Mesendoderm (in vitro differentiated cells): Measurements from ENCODE around the gene DCUN1D4. TPM values are rescaled to one million over a fixed set of nuclear protein-coding genes. Genes with fewer than 3 reads are reported as not detected.

ENCODE experiments used
- DNase-seq: peaks from one replicate; pipeline ENCODE4 v3.0.0; 2013
- H2AK5ac ChIP-seq: 2 replicates; pipeline ENCODE4 v1.6.1; 2013; ENCODE audit warnings: low read length, inconsistent platforms
- H2BK120ac ChIP-seq: 2 replicates; pipeline ENCODE4 v1.6.1; 2013; ENCODE audit warnings: low read depth, mild to moderate bottlenecking, low read length, moderate library complexity, mixed read lengths
- H2BK15ac ChIP-seq: replicated peaks from 2 replicates; pipeline ENCODE4 v1.6.1; 2013; ENCODE audit warnings: low read depth, mild to moderate bottlenecking, moderate library complexity
- H2BK5ac ChIP-seq: 2 replicates; pipeline ENCODE4 v1.6.1; 2013; ENCODE audit warnings: low read length, inconsistent platforms
- H3K18ac ChIP-seq: 2 replicates; pipeline ENCODE4 v1.6.1; 2013; ENCODE audit warnings: mild to moderate bottlenecking, low read length, mixed read lengths
- H3K23ac ChIP-seq: one replicate; pipeline ENCODE4 v1.6.1; 2013; ENCODE audit warnings: low read length
- H3K27ac ChIP-seq: 2 replicates; pipeline ENCODE4 v1.5.1; 2013; ENCODE audit warnings: low read depth, mild to moderate bottlenecking, inconsistent platforms, low read length, moderate library complexity
- H3K27me3 ChIP-seq: 2 replicates; pipeline ENCODE4 v1.6.1; 2013; ENCODE audit warnings: low read length, control low read depth, mild to moderate bottlenecking, inconsistent platforms; ENCODE audit not compliant: insufficient read depth, poor library complexity
- H3K36me3 ChIP-seq: 2 replicates; pipeline ENCODE4 v1.6.1; 2013; ENCODE audit warnings: low read length, inconsistent platforms; ENCODE audit not compliant: control insufficient read depth, insufficient read depth
- H3K4ac ChIP-seq: one replicate; pipeline ENCODE4 v1.6.1; 2013; ENCODE audit warnings: low read depth, mild to moderate bottlenecking, low read length, moderate library complexity
- H3K4me1 ChIP-seq: 2 replicates; pipeline ENCODE4 v1.6.1; 2013; ENCODE audit warnings: low read depth, low read length, inconsistent platforms; ENCODE audit not compliant: control insufficient read depth
- H3K4me2 ChIP-seq: 2 replicates; pipeline ENCODE4 v1.6.1; 2013; ENCODE audit warnings: low read length
- H3K4me3 ChIP-seq: 2 replicates; pipeline ENCODE4 v1.5.1; 2013; ENCODE audit warnings: mild to moderate bottlenecking, low read length
- H3K56ac ChIP-seq: one replicate; pipeline ENCODE4 v1.6.1; 2013; ENCODE audit warnings: low read length
- H3K79me1 ChIP-seq: 2 replicates; pipeline ENCODE4 v1.6.1; 2013; ENCODE audit warnings: low read length, inconsistent platforms
- H3K79me2 ChIP-seq: 2 replicates; pipeline ENCODE4 v1.6.1; 2013; ENCODE audit warnings: mild to moderate bottlenecking, low read length; ENCODE audit not compliant: control insufficient read depth, insufficient read depth
- H3K9ac ChIP-seq: 2 replicates; pipeline ENCODE4 v1.6.1; 2013; ENCODE audit warnings: low read length, inconsistent platforms
- H4K5ac ChIP-seq: one replicate; pipeline ENCODE4 v1.6.1; 2013; ENCODE audit warnings: low read length
- H4K8ac ChIP-seq: one replicate; pipeline ENCODE4 v1.6.1; 2013; ENCODE audit warnings: low read depth, mild to moderate bottlenecking, control low read depth, low read length, moderate library complexity
- WGBS: extraction: QIAGEN DNeasy Blood & Tissue Kit; methylation state at CpG from one replicate; pipeline ENCODE4 v1.1.7; 2013; ENCODE audit warnings: low lambda C conversion rate, missing lambda C conversion rate; ENCODE audit not compliant: insufficient coverage; ENCODE audit errors: extremely low coverage; 5-methylcytosine and 5-hydroxymethylcytosine counted together
- polyA plus RNA-seq, 2 experiments: library from polyadenylated mRNA; stranded (reverse); fragments of 200-250 nt; gene quantifications; one replicate each; pipeline ENCODE4 v1.2.3, GENCODE V29; 2013

The DCUN1D4 gene
- polyA plus RNA-seq (2013, experiment 1 of 2), result 16.8 TPM
- polyA plus RNA-seq (2013, experiment 2 of 2), result 16.5 TPM

- Histone ChIP-seq H3K79me1 (peaks cover 8% of the 10 kb centered on the region), H3K4me3 (peak within 1 kb of the TSS; percentile 79), H2AK5ac (no peak within 1 kb of the TSS), H3K4me1 (no peaks in the 10 kb centered on the region), H3K79me2 (peaks cover 29% of the 10 kb centered on the region), H4K5ac (no peak within 1 kb of the TSS), H3K4me2 (peak within 1 kb of the TSS; percentile 95), H2BK5ac (no peak within 1 kb of the TSS), H3K27me3 (no peaks in the 10 kb centered on the region), H3K27ac (peak within 1 kb of the TSS; percentile 96), H3K36me3 (no peaks in the 10 kb centered on the region), H3K18ac (peak within 1 kb of the TSS; percentile 96), H4K8ac (no peak within 1 kb of the TSS), H3K4ac (peak within 1 kb of the TSS; percentile 56), H3K9ac (peak within 1 kb of the TSS; percentile 84), H3K23ac (peak within 1 kb of the TSS; percentile 66), H2BK15ac (no peak within 1 kb of the TSS), H3K56ac (peak within 1 kb of the TSS; percentile 93), H2BK120ac (no peak within 1 kb of the TSS)
- peak; percentile 100 for DNase-seq
- WGBS, result no CpG with 5 or more reads among the region's 68 CpGs
These were observed at the start of gene DCUN1D4 for GRCh38 chr4:51842554-51843308. TSS of gene DCUN1D4 (plus strand) at chr4:51843153. CDS start at chr4:51843243, 90 bp downstream.

GRCh38 chr4:51820443-51821234 is 22.3 kb upstream of the DCUN1D4 start:
- Histone ChIP-seq H3K4me1 (no peaks in the 10 kb centered on the region), H3K79me1 (no peaks in the 10 kb centered on the region), H2BK120ac (no peak overlapping the region), H2BK15ac (no peak overlapping the region), H3K9ac (no peak overlapping the region), H3K79me2 (no peaks in the 10 kb centered on the region), H3K4ac (no peak overlapping the region), H3K4me3 (no peak overlapping the region), H4K5ac (no peak overlapping the region), H3K36me3 (no peaks in the 10 kb centered on the region), H2AK5ac (no peak overlapping the region), H2BK5ac (no peak overlapping the region), H3K27me3 (no peaks in the 10 kb centered on the region), H3K27ac (no peak overlapping the region), H3K18ac (no peak overlapping the region), H3K23ac (no peak overlapping the region), H3K56ac (no peak overlapping the region), H3K4me2 (no peak overlapping the region), H4K8ac (no peak overlapping the region)
- WGBS, result no CpG with 5 or more reads among the region's 8 CpGs
- no peak for DNase-seq

GRCh38 chr4:51825341-51825740 is 17.6 kb upstream of the DCUN1D4 start:
- Histone ChIP-seq H3K4me1 (no peaks in the 10 kb centered on the region), H3K79me1 (no peaks in the 10 kb centered on the region), H2BK120ac (no peak overlapping the region), H3K79me2 (no peaks in the 10 kb centered on the region), H2BK5ac (no peak overlapping the region), H4K8ac (no peak overlapping the region), H3K27me3 (no peaks in the 10 kb centered on the region), H2BK15ac (no peak overlapping the region), H3K36me3 (no peaks in the 10 kb centered on the region), H4K5ac (no peak overlapping the region), H2AK5ac (no peak overlapping the region), H3K4me2 (no peak overlapping the region), H3K4ac (no peak overlapping the region), H3K4me3 (no peak overlapping the region), H3K9ac (no peak overlapping the region), H3K23ac (no peak overlapping the region), H3K18ac (no peak overlapping the region), H3K27ac (no peak overlapping the region), H3K56ac (no peak overlapping the region)
- no CpG with 5 or more reads among the region's 5 CpGs for WGBS
- DNase-seq, result no peak

- DNase-seq, result no peak
- WGBS, result no CpG with 5 or more reads among the region's 3 CpGs
These were observed 12.7 kb upstream of the DCUN1D4 start for GRCh38 chr4:51830156-51830720.

GRCh38 chr4:51831133-51831532 is 11.8 kb upstream of the DCUN1D4 start:
- Histone ChIP-seq H3K27ac (no peak overlapping the region), H3K36me3 (no peaks in the 10 kb centered on the region), H3K23ac (no peak overlapping the region), H3K4me2 (no peak overlapping the region), H3K4me3 (no peak overlapping the region), H2BK15ac (no peak overlapping the region), H3K56ac (no peak overlapping the region), H3K4ac (no peak overlapping the region), H4K8ac (no peak overlapping the region), H2AK5ac (no peak overlapping the region), H3K4me1 (no peaks in the 10 kb centered on the region), H3K79me2 (no peaks in the 10 kb centered on the region), H3K9ac (no peak overlapping the region), H3K18ac (no peak overlapping the region), H3K27me3 (no peaks in the 10 kb centered on the region), H3K79me1 (no peaks in the 10 kb centered on the region), H2BK120ac (no peak overlapping the region), H4K5ac (no peak overlapping the region), H2BK5ac (no peak overlapping the region)
- DNase-seq, result peak; percentile 77
- no CpG with 5 or more reads among the region's 3 CpGs for WGBS

More at GRCh38 chr4:51830156-51830720, 12.7 kb upstream of the DCUN1D4 start:
- no peak overlapping the region for H2AK5ac ChIP-seq
- H4K5ac ChIP-seq, result no peak overlapping the region
- no peak overlapping the region for H3K9ac ChIP-seq
- H3K4me2 ChIP-seq, result no peak overlapping the region
- no peaks in the 10 kb centered on the region for H3K4me1 ChIP-seq
- no peak overlapping the region for H3K23ac ChIP-seq
- H3K18ac ChIP-seq, result no peak overlapping the region
- no peak overlapping the region for H3K27ac ChIP-seq
- H2BK15ac ChIP-seq, result no peak overlapping the region
- no peaks in the 10 kb centered on the region for H3K27me3 ChIP-seq
- no peak overlapping the region for H2BK120ac ChIP-seq
- no peak overlapping the region for H4K8ac ChIP-seq
- no peak overlapping the region for H3K4ac ChIP-seq
- no peaks in the 10 kb centered on the region for H3K36me3 ChIP-seq
- no peak overlapping the region for H3K4me3 ChIP-seq
- H3K56ac ChIP-seq, result no peak overlapping the region
- no peaks in the 10 kb centered on the region for H3K79me2 ChIP-seq
- H3K79me1 ChIP-seq, result no peaks in the 10 kb centered on the region
- H2BK5ac ChIP-seq, result no peak overlapping the region
